ENCODE measurements around the gene NFATC3.

NFATC3 gene

DNA sequence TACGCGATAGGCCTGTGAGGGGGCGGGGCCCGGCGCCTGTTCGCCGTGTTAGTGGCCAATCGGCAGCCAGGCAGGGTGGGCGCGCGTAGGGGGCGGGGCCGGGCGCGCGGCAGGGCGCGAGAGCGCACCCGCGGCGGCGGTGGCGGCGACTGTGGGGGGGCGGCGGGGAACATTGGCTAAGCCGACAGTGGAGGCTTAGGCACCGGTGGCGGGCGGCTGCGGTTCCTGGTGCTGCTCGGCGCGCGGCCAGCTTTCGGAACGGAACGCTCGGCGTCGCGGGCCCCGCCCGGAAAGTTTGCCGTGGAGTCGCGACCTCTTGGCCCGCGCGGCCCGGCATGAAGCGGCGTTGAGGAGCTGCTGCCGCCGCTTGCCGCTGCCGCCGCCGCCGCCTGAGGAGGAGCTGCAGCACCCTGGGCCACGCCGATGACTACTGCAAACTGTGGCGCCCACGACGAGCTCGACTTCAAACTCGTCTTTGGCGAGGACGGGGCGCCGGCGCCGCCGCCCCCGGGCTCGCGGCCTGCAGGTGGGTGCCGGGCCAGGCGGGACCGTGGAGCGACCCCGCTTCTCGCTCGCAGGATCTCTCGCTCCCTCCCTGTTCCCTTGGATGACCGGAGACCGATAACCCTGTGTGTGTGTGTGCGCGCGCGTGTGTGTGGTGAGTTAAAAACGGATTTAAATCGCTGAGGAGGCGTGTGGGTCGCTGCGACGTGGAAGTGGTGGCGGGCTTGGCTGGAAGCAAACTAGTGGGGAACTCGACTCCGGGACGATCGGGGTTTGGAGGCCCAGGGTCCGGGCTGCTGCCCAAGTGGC is at the start of gene NFATC3:
Gene NFATC3, plus strand, starts transcription at position 112 of the 813 bp plus-strand sequence. Its CDS starts 312 bp downstream, at position 424.
- peak; percentile 98 for DNase-seq (ENCODE audit: low spot score)

DNA sequence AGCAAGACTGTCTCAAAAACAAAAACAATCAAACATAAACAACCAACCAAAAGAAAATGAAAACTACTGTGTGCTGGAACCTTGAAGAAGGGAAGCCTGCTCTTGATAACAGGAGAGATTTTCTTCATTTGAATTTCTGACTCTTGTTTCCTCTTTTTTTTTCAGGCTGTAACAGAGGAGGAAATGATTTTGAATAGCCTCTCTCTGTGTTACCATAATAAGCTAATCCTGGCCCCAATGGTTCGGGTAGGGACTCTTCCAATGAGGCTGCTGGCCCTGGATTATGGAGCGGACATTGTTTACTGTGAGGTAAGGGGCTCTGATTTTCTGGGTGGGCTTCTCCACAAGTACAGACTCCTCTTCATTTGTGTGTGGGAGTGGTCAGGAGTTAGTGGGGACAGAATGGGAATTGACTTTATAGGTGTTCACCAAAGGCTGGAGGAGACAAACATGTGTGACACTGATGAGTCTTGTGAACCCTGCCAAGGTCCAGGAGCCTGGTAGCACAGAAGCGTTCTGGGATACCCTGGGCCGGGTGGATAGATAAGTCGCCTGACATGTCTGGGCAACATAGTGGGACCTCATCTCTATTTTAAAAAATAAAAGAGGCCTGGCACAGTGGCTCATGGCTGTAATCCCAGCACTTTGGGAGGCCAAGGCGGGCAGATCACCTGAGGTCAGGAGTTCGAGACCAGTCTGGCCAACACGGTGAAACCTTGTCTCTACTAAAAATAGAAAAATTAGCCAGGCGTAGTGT is 47.2 kb upstream of the NFATC3 start:
- no peak for DNase-seq (ENCODE audit: low spot score)

DNA sequence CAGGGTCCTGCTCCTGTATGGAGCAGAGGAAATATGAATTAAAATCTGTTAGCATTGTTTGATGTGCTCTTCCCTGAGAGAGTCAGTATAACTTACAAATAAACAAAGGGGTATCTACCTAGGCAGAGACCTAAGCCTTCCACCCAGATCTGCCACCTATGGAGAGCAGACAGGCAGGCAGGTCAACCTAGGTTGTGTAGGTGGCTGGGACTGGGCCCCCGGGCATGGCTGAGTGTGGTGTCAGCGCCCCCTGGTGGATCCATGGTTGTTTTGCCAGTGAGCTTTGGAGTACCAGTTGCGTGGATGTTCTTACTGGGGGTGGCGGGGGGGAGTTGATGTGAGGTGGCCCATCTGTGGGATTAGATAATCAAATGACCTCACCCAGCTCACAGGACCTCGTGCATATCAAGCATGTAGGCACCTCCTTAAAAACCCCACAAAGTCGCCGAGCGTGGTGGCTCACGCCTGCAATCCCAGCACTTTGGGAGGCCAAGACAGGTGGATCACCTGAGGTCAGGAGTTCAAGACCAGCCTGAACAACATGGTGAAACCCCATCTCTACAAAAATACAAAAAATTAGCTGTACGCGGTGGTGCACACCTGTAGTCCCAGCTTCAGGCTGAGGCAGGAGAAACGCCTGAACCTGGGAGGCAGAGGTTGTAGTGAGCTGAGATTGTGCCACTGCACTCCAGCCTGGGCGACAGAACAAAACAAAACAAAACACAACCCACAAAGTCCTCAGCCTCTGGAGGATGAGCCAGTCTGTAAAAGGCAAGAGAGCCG is 44.5 kb upstream of the NFATC3 start:
- DNase-seq (ENCODE audit: low spot score), result peak; percentile 76

DNA sequence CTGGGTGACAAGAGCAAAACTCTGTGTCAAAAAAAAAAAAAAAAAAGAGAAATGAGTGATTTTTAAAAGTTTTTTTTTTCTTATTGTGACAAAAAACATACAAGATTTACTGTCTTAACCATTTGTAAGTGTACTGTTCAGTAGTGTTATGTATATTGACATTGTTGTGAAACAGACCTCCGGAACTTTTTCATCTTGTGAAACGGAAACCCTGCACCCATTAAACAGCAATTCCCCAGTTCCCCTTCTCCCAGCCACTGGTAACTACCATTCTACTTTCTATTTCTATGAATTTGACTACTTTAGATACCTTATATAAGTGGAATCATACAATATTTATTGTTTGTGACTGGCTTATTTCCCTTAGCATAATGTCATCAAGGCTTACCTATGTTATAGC is 43.4 kb upstream of the NFATC3 start:
- no peak for DNase-seq (ENCODE audit: low spot score)

DNA sequence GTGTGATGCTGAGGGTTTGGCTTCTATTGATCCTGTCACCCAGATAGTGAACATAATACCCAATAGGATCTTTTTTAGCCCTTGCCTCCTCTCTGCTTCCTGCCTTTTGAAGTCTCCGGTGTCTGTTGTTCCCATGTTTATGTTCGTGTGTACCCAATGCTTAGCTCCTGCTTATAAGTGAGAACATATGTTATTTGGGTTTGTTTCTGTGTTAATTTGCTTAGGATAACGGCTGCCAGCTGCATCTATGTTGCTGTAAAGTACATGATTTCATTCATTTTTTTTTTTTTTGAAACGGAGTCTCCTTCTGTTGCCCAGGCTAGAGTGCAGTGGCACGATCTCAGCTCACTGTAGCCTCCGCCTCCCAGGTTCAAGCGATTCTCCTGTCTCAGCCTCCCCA is 39.1 kb upstream of the NFATC3 start:
- DNase-seq (ENCODE audit: low spot score), result no peak

DNA sequence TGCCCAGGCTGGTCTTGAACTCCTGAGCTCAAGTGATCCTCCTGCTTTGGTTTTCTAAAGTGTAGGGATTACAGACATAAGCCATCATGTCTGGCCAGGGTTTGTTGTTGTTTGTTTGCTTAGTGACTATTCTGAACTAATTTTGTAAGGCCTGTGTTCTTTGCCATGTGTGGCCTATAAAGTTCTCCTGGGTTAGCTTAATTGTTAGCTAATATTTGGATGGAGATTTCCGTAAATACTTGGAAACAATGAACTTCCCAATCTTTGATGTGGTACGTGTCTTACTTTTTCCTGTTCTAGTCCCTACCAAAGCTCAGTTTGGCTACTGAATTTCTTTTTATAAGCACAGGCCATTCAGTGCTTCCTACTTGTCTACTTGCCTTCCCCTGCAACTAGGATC is 37.2 kb upstream of the NFATC3 start:
- DNase-seq (ENCODE audit: low spot score), result no peak

DNA sequence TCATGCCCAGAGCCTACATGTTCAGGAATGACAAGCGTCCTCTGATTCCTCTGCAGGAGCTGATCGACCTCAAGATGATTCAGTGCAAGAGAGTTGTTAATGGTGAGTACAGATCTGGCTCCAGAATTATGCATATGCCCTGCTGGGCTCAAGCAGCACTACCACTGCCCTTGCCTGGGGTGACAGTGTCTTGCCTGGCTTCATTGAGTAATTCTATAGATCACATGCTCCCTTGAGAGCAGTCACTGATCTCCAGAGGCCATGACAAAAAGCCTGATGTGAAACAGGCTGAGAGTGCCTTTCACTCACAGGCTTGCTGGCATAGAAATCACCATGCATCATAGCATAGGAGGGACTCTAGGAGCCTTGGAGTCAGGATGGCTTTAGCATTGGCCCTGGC is 35.7 kb upstream of the NFATC3 start:
- DNase-seq (ENCODE audit: low spot score), result no peak

DNA sequence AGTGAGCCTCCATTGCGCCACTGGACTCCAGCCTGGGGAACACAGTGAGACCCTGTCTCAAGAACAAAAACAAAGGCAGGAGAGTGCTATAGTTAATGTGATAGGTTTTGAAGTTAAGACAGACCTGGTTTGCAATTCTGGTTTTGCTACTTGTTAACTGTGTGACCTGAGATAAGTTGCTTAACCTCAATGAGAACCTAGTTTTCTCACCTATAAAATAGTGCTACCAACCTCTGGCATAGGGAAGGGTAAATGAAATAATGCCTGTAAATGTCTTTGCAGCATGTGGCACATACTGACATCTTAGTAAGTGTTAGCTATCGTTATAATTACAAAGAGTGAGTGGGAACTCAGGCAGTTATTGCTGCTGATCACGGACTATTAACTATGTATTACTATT is 29.8 kb upstream of the NFATC3 start:
- no peak for DNase-seq (ENCODE audit: low spot score)

DNA sequence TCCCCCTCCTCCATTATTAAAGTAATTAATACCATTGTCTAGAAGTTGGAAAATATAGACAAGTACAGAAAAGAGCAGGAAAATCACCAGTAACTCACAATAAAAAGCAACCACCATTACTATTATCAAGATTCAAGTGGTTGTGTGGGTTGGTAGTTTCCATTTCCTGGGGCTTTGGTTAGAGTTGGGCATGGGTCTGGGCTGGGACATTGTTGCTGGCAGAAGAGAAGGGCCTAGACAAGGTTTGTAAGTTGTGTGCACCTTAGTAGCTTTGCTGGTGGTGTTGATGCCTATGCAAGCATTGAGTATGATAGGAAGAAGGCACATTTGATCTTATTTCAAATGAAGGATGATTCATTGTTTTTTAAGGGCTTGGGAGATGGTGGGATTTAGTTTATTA is 25.4 kb upstream of the NFATC3 start:
- no peak for DNase-seq (ENCODE audit: low spot score)

DNA sequence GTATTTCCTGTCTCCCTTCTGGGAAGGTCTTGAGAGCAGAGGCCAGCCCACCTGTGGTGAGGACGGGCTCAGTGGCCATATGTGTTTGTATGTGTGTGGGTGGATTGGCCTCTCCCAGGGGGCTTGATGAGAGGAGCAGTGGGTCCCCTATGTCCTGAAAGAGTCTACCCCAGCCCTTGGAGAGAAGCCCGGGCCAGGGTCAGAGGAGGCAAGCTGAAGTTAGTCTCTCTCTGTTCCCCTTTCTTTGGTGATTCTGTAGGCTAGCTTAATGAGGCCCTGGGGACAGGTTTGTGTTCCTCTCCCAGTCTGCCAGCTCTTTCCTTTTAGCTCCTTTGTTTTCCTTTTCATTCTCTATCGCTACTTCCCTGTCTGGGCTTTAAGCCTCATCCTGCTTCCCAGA is 23.8 kb upstream of the NFATC3 start:
- no peak for DNase-seq (ENCODE audit: low spot score)

DNA sequence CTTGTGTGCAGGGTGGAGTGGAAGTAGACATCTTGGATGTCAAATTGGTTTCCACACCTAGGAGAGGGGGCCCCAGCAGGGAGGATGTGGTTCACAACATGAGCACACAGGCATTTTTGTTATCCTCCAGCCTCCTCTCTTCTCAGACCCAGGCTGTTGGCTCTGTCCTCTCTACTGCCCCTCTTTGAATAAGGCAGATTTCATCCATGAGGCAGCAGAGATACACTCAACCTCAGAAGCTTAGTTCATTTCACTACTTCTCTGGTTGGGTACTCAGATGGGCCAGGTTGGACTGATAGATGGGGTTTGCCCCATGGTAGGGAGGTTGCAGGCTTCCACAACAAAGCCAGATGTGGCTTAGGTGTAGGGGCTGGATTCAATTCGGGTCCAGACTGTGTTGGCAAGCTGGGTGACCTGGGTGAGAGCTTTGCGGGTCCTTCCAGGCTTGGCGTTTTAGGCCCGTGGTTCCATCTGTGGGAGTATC is 22.2 kb upstream of the NFATC3 start:
- DNase-seq (ENCODE audit: low spot score), result no peak

DNA sequence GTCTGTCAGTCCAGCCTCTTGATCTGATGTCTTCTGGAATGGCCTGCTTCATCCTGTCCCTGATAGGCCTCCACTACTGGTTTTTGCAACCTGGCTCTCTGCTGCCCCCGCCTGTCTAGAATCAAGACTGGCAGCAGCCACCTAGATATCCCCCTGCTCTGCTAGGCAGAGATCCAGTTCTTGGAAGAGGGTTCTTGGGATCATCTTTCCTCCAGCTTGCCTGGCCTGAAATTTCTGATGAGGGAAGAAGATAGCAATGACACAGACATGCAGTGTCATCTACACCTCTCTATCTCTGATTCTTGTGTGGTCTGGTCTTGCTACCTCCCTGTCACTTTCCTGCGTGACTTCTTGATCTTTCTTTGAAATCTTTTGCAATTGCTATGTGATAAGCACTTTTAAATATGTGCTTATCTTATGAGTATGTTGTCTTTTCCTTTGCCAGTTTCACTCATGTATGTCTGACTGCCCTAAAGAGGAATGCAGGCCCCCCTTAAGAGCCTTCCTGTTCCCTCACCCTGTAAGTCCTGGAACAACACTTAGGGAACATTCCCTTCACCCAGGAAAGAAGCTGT is 20.3 kb upstream of the NFATC3 start:
- DNase-seq (ENCODE audit: low spot score), result peak; percentile 80

DNA sequence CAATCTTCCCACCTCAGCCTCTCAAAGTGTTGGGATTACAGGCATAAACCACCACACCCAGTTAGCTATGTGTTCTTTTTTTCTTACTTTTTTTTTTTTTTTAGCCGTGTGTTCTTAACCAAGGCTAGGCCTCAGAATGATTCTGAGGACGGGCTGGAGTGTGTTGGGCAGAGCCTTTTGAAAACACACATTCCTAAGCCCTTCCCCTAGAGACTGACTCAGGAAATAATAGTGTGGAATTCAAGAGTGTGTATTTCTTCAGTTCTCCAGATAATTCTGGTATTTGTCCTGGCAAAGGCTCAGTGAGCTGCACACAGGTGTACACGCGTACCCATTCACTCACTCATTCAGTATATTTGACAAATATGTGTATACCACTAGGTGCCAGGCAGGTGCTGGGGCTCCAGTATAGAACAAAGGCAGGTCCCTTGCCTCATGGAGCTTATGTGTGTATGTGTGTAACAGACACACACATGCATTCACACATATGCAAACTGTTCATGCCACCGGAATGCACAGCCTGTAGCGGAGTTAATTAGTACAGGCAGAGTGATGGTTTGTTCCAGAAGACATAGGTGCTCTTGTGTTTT is 19.4 kb upstream of the NFATC3 start:
- peak; percentile 49 for DNase-seq (ENCODE audit: low spot score)

DNA sequence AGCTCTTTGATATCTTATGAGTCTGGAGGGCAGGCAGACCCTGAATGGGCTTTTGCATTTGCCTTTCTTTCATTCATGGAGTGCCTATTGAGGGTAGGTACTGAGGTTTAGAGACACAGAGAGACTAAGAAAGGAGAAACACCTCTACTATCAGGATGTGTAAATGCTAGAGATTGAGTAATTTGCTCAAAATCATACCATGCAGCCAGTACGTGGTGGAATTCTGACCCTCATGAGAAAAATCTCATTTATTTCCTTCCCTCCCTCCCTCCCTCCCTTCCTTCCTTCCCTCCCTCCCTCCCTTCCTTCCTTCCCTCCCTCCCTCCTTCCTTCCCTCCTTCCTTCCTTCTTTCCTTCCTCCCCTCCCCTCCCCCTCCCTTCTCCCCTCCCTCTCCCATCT is 18.4 kb upstream of the NFATC3 start:
- DNase-seq (ENCODE audit: low spot score), result no peak

DNA sequence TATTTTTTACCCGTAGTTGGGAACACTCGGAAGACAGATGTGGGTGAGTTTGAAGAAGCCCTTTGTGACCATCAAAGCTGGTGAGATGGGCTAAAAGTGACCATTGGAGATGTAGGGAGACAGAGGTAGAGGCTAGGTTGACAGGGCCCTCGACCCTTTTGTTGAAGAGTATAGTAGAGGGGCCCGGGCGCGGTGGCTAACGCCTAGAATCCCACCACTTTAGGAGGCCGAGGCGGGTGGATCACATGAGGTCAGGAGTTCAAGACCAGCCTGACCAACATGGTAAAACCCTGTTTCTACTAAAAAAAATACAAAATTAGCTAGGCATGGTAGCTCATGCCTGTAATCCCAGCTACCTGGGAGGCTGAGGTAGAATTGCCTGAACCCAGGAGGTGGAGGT is 16.2 kb upstream of the NFATC3 start:
- no peak for DNase-seq (ENCODE audit: low spot score)

DNA sequence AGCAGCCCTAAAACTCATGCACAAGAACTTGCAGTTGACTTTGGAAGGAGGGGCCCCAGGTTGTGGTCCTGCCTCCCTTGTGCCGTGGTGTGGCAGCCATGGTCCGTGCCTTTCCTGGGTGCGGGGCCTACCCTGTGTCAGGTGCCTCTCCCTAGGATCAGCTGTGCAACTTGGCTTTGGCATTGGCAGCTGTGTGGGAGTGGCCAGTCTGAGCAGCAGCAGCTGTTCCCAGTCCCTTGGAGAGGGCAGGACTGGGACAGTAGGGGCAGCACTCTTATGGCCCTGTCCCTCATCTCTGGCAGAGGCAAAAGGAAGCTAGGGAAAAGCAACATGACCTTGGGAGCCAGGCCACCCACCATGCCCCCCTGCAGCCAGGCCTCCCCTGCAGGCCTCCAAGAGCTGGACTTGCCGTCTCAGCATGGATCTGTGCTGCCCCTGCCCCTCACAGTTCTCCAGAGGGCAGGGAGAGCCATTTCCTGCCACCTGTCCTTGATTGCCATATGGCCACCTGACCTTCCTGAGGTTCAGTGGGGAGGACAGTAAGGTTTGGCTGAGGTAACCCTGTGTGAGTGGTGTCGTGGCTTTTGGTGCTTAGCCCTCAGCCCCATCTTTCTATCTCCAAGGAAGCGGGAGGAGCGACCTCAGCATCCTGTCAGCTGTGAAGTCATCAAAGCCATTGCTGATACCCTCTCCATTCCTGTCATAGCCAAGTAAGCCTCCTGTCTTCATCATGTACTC is 15.5 kb upstream of the NFATC3 start:
- no peak for DNase-seq (ENCODE audit: low spot score)

DNA sequence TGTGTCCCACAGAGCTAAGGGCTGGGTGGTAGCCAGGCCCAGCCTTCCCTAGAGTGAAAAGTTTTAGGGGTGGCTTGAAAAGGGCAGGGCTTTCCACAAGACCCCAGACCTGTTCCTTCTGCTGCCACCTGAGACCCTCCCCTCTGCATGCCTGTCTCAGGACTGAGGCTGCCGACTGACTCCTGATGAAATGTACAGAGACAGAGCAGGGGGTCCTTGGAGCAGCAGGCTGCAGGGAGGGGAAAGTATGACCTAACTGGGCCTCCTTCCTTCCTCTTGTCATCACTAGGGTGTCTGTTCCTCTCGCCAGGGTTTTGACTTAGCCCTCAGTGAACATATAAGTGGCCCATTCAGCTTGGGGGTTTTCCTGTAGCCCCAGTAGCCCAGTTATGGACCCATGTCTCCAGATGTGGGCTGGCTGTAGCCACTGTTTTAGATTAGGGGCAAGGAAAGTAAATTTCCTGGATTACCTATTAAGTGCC is 14.9 kb upstream of the NFATC3 start:
- DNase-seq (ENCODE audit: low spot score), result no peak

DNA sequence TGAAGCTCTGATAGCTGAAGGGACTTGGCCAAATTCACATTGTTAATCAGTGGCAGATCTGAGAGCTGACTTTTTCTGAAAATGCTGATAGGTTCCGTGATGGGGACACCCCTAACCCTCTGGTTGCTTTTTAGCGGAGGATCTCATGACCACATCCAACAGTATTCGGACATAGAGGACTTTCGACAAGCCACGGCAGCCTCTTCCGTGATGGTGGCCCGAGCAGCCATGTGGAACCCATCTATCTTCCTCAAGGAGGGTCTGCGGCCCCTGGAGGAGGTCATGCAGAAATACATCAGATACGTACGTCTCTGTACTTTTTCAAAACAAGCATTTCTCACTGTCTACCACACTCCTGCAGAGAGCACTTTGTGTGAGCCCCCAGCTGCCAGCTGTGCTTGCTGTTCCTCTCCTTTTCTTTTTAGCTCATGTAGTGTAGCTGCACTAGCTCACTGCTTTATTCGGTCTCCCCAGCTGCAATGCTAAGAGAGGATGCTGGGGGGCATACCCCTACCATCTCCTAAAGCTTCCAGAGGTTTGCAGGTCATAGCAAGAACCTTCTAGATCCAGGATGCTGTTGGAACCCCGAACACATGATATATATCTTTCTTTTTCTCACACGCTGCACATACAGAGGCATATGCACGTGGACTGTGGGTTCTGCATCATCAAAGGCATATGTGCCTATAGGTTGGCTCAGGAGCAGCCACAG is 14.2 kb upstream of the NFATC3 start:
- no peak for DNase-seq (ENCODE audit: low spot score)

DNA sequence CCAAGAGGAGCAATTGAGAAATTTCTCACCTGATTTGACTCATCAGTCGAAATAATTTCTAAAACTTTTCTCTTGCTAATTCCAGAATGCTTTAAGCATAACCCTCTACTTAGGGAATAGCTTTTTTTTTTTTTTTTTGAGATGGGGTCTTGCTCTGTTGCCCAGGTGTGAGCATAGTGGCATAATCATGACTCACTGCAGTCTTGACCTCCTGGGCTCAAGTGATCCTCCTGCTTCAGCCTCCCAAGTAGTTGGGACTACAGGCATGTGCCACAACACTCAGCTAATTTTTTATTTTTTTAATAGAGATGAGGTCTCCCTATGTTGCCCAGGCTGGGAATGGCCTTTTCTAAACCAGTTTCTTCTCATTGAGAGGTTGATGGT is 13.7 kb upstream of the NFATC3 start:
- no peak for DNase-seq (ENCODE audit: low spot score)

DNA sequence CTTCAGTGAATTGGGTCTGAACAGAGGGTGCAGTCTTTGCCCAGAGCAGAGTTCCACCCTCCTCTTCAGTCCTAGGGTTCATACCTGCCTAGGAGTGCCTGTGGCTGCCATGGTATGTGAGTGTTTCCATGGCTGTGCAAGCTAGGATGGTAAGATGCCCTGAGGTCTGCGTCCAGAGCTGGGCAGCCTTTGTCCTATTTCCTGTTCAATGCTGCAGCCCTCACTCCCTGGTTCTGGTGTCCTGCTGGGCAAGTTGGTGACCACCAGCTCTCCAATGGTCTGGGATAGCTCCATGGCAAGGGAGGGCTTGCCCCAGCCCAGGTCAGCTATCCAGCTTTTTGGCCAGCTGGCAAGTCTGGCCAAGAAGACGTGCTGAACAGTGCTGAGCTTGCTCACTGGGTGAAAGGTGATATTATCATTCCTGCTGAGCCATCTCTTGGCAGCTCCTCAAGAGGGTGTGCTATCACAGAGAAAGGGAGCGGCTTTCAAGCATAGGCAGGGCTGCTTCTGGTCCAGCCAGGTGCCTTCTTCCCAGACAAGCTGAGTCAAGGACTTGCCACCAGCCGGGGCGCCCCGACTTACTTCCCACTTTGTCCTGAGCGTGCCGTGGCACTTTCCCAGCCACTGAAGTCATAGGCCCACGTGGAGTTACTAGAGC is 13.0 kb upstream of the NFATC3 start:
- DNase-seq (ENCODE audit: low spot score), result no peak

Data from AG08396 (cell line).